ENCODE results near the gene AHI1. TPM values are rescaled to one million over a fixed set of nuclear protein-coding genes. Genes with fewer than 3 reads are reported as not detected.

AHI1 gene
- total and polyA plus RNA-seq, 2 of the 13 experiments (the other 11 are each of a cell fraction or from before 2014, with no cell fraction given): 7.2 to 18.6 TPM

Small RNA genes lying within 50 kb of the gene (microRNA-seq; reads per million reads assigned to microRNA genes)
- gene MIR548A2: not detected

Small RNA genes lying within 50 kb of the gene (small RNA-seq; reads per million reads assigned to genes)
- gene MIR548A2 (ENCODE audit: insufficient read depth in 2 of 3, insufficient read length in 3 of 3, low read depth in 2 of 3, low replicate concordance in 1 of 3) (0 reads per million in 3 experiments), gene RF00019 (ENCODE audit: insufficient read depth in 2 of 3, insufficient read length in 3 of 3, low read depth in 2 of 3, low replicate concordance in 1 of 3) (0 reads per million in 3 experiments)
